H9 (cell line): ENCODE measurements around the gene CDH13. TPM values are rescaled to one million over a fixed set of nuclear protein-coding genes. Genes with fewer than 3 reads are reported as not detected.
A peak's percentile ranks its signal among the peaks of the same experiment; 100 is the strongest.

Experiments
- DNase-seq: peaks from one replicate; pipeline ENCODE4 v3.0.0-alpha.2; 2017
- H2AFZ ChIP-seq: one replicate; pipeline ENCODE4 v1.6.1; 2013; ENCODE audit warnings: mild to moderate bottlenecking, low read length, control low read depth, moderate library complexity
- H2AK5ac ChIP-seq: 2 replicates; pipeline ENCODE4 v1.6.1; 2013; ENCODE audit warnings: low read length, control low read depth, mixed read lengths; ENCODE audit not compliant: insufficient read length
- H2BK120ac ChIP-seq: one replicate; pipeline ENCODE4 v1.6.1; 2013; ENCODE audit warnings: low read depth, mild to moderate bottlenecking, low read length, control low read depth, inconsistent platforms; ENCODE audit not compliant: poor library complexity, severe bottlenecking
- H2BK12ac ChIP-seq: 2 replicates; pipeline ENCODE4 v1.6.1; 2013; ENCODE audit warnings: low read length, control low read depth, mixed read lengths, low read depth; ENCODE audit not compliant: insufficient read length
- H2BK15ac ChIP-seq: 2 replicates; pipeline ENCODE4 v1.6.1; 2013; ENCODE audit warnings: low read depth, low read length, control low read depth
- H2BK20ac ChIP-seq: one replicate; pipeline ENCODE4 v1.6.1; 2013; ENCODE audit warnings: low read depth, mild to moderate bottlenecking, low read length, control low read depth, inconsistent platforms; ENCODE audit not compliant: poor library complexity, severe bottlenecking
- H2BK5ac ChIP-seq: 2 replicates; pipeline ENCODE4 v1.6.1; 2013; ENCODE audit warnings: low read length, control low read depth, mixed read lengths; ENCODE audit not compliant: insufficient read length
- H3K14ac ChIP-seq: 2 replicates; pipeline ENCODE4 v1.6.1; 2013; ENCODE audit warnings: low read length, control low read depth; ENCODE audit not compliant: insufficient read depth
- H3K18ac ChIP-seq: 2 replicates; pipeline ENCODE4 v1.6.1; 2013; ENCODE audit warnings: low read depth, mild to moderate bottlenecking, mixed read lengths, low read length, control low read depth; ENCODE audit not compliant: insufficient read length
- H3K23ac ChIP-seq: 2 replicates; pipeline ENCODE4 v1.6.1; 2013; ENCODE audit warnings: low read length, control low read depth, mixed read lengths, low read depth; ENCODE audit not compliant: insufficient read length
- H3K23me2 ChIP-seq: 2 replicates; pipeline ENCODE4 v1.6.1; 2013; ENCODE audit warnings: low read depth, mild to moderate bottlenecking, mixed read lengths, low read length, control low read depth; ENCODE audit not compliant: insufficient read length, poor library complexity, severe bottlenecking
- H3K27ac ChIP-seq: 2 replicates; pipeline ENCODE4 v1.5.1; 2013; ENCODE audit warnings: low read length, control low read depth, mixed read lengths, low read depth; ENCODE audit not compliant: insufficient read length
- H3K27me3 ChIP-seq: 2 replicates; pipeline ENCODE4 v1.6.1; 2013; ENCODE audit warnings: low read length, control low read depth, inconsistent platforms; ENCODE audit not compliant: insufficient read depth
- H3K4ac ChIP-seq: 2 replicates; pipeline ENCODE4 v1.6.1; 2013; ENCODE audit warnings: low read depth, mild to moderate bottlenecking, control low read depth, inconsistent platforms, low read length, moderate library complexity
- H3K4me1 ChIP-seq: 2 replicates; pipeline ENCODE4 v1.6.1; 2013; ENCODE audit warnings: low read length, control low read depth, inconsistent platforms; ENCODE audit not compliant: insufficient read depth
- H3K4me2 ChIP-seq: 2 replicates; pipeline ENCODE4 v1.6.1; 2013; ENCODE audit warnings: low read length, control low read depth, mixed read lengths; ENCODE audit not compliant: insufficient read length, insufficient read depth
- H3K56ac ChIP-seq: 2 replicates; pipeline ENCODE4 v1.6.1; 2013; ENCODE audit warnings: low read depth, mild to moderate bottlenecking, mixed read lengths, low read length, control low read depth; ENCODE audit not compliant: insufficient read length
- H3K79me1 ChIP-seq: 2 replicates; pipeline ENCODE4 v1.6.1; 2013; ENCODE audit warnings: low read depth, mild to moderate bottlenecking, moderate library complexity, low read length, control low read depth, inconsistent platforms; ENCODE audit not compliant: insufficient read depth, poor library complexity, severe bottlenecking
- H3K79me2 ChIP-seq: 2 replicates; pipeline ENCODE4 v1.6.1; 2013; ENCODE audit warnings: low read length, control low read depth, inconsistent platforms; ENCODE audit not compliant: insufficient read depth
- H3K9ac ChIP-seq: 2 replicates; pipeline ENCODE4 v1.6.1; 2013; ENCODE audit warnings: low read length, control low read depth, mixed read lengths; ENCODE audit not compliant: insufficient read length; ENCODE audit errors: extremely low read depth
- H3K9me3 ChIP-seq: one replicate; pipeline ENCODE4 v1.6.1; 2013; ENCODE audit warnings: low read depth, low read length, inconsistent platforms; ENCODE audit not compliant: control insufficient read depth
- H3T11ph ChIP-seq: one replicate; pipeline ENCODE4 v1.6.1; 2013; ENCODE audit warnings: mild to moderate bottlenecking, low read length, control low read depth, inconsistent platforms
- H4K20me1 ChIP-seq: one replicate; pipeline ENCODE4 v1.6.1; 2013; ENCODE audit not compliant: control insufficient read depth, insufficient read length, insufficient read depth
- H4K5ac ChIP-seq: 2 replicates; pipeline ENCODE4 v1.6.1; 2013; ENCODE audit warnings: low read depth, mild to moderate bottlenecking, mixed read lengths, low read length, control low read depth; ENCODE audit not compliant: insufficient read length
- H4K8ac ChIP-seq: replicated peaks from 2 replicates; pipeline ENCODE4 v1.6.1; 2013; ENCODE audit warnings: low read length, control low read depth, mixed read lengths, low read depth; ENCODE audit not compliant: insufficient read length
- H4K91ac ChIP-seq: 2 replicates; pipeline ENCODE4 v1.6.1; 2013; ENCODE audit warnings: low read depth, mild to moderate bottlenecking, moderate library complexity, mixed read lengths, low read length, control low read depth; ENCODE audit not compliant: insufficient read length
- H3K27ac Mint-ChIP-seq, 3 experiments: 2 replicates in 2 of 3; 3 replicates in 1 of 3; pipeline ENCODE4 v1.8.0; 2020 to 2021; ENCODE audit warnings: mixed read lengths in 3 of 3, mild to moderate bottlenecking in 1 of 3, moderate library complexity in 1 of 3
- H3K27me3 Mint-ChIP-seq: 2 replicates; pipeline ENCODE4 v1.8.0; 2021; ENCODE audit warnings: low read depth, mild to moderate bottlenecking, moderate library complexity, mixed read lengths
- H3K36me3 Mint-ChIP-seq, 3 experiments: 2 replicates in 2 of 3; 3 replicates in 1 of 3; pipeline ENCODE4 v1.8.0; 2020 to 2021; ENCODE audit warnings: low read depth in 3 of 3, mixed read lengths in 3 of 3; ENCODE audit not compliant: insufficient read depth in 1 of 3
- H3K4me1 Mint-ChIP-seq, 2 experiments: 2 replicates each; pipeline ENCODE4 v1.8.0; 2020; ENCODE audit warnings: mixed read lengths in 2 of 2
- H3K4me3 Mint-ChIP-seq, 2 experiments: 2 replicates in 1 of 2; 3 replicates in 1 of 2; pipeline ENCODE4 v1.8.0; 2020 to 2021; ENCODE audit warnings: mild to moderate bottlenecking in 2 of 2, mixed read lengths in 2 of 2, moderate library complexity in 1 of 2
- H3K9me3 Mint-ChIP-seq, 2 experiments: 2 replicates in 1 of 2; 3 replicates in 1 of 2; pipeline ENCODE4 v1.8.0; 2020; ENCODE audit warnings: mild to moderate bottlenecking in 2 of 2, mixed read lengths in 2 of 2, moderate library complexity in 1 of 2
- CTCF ChIP-seq: fragments of 200-600 bp; sonication (generic); conservative IDR thresholded peaks from 3 replicates; pipeline ENCODE4 v1.8.0; 2021; ENCODE audit warnings: antibody characterized with exemption, mild to moderate bottlenecking
- WGBS: extraction: QIAGEN DNeasy Blood & Tissue Kit; methylation state at CpG from one replicate; pipeline ENCODE4 v1.1.7; 2013; ENCODE audit warnings: missing lambda C conversion rate, low lambda C conversion rate, mixed read lengths; ENCODE audit not compliant: insufficient read length; ENCODE audit errors: extremely low coverage; 5-methylcytosine and 5-hydroxymethylcytosine counted together
- total RNA-seq: library from RNA; stranded (reverse); gene quantifications from 2 replicates; pipeline ENCODE4 v1.2.1, GENCODE V29; 2021

Gene CDH13
- total RNA-seq, 1 experiment from 2014 or later, result 1.5 TPM

GRCh38 chr16:83393196-83393981, 766.6 kb downstream of the CDH13 start:
- H2AK5ac ChIP-seq, result no peak overlapping the region
- peaks cover 4 to 5% of the 10 kb centered on the region in 2 experiments for H3K9me3 Mint-ChIP-seq

More at GRCh38 chr16:83393196-83393981, 766.6 kb downstream of the CDH13 start:
- Histone ChIP-seq H2AFZ (no peak overlapping the region), H3K9me3 (no peaks in the 10 kb centered on the region), H4K5ac (no peak overlapping the region), H2BK120ac (no peak overlapping the region), H3K23ac (no peak overlapping the region), H3K56ac (no peak overlapping the region), H3K4me1 (no peaks in the 10 kb centered on the region), H2BK20ac (no peak overlapping the region), H4K20me1 (no peaks in the 10 kb centered on the region), H3T11ph (no peak overlapping the region), H3K9ac (no peak overlapping the region), H3K27ac (no peak overlapping the region), H3K79me1 (no peaks in the 10 kb centered on the region), H4K8ac (no peak overlapping the region), H3K27me3 (no peaks in the 10 kb centered on the region), H2BK5ac (no peak overlapping the region), H3K79me2 (no peaks in the 10 kb centered on the region), H3K4me2 (no peak overlapping the region), H2BK12ac (no peak overlapping the region), H3K23me2 (no peaks in the 10 kb centered on the region), H3K14ac (no peak overlapping the region), H3K4ac (no peak overlapping the region), H2BK15ac (no peak overlapping the region), H3K18ac (no peak overlapping the region), H4K91ac (no peak overlapping the region)
- no CpG with 5 or more reads among the region's 6 CpGs for WGBS
- peak; percentile 40; the same call in 2 of the 3 replicates for TF ChIP-seq CTCF
- DNase-seq, result no peak
- no peaks in the 10 kb centered on the region for H3K4me1 Mint-ChIP-seq
- H3K27me3 Mint-ChIP-seq, result peaks cover 5% of the 10 kb centered on the region
- no peak overlapping the region for H3K4me3 Mint-ChIP-seq
- no peak overlapping the region for H3K27ac Mint-ChIP-seq
- H3K36me3 Mint-ChIP-seq, result no peaks in the 10 kb centered on the region; a peak in 1 of 7 replicates
